Stimulated activated naive B cell treated with anti-CD40 and anti-IgM and Interleukin-4, amounts not matched to agents 10 μg/mL and 1 μg/mL and 100 μg/mL, for 72 hours (primary cell): ENCODE measurements around the gene POLR3A.
"Not testable (repeated sequence)": the region's sequence is repeated elsewhere in the genome, so short reads cannot be mapped to it uniquely, and the experiment has no call there.

Experiments used
- ATAC-seq, 2 donors: fragments of 150-1000 bp; cut with Tn5 transposase; replicated peaks; 2 replicates each; pipeline ENCODE4 v1.10.0; 2021; ENCODE audit warnings: moderate library complexity in 1 of 2
- DNase-seq: peaks from one replicate; pipeline ENCODE4 v3.0.0; 2021
- H3K27ac Mint-ChIP-seq: one replicate; pipeline ENCODE4 v1.8.0; 2022; ENCODE audit warnings: mild to moderate bottlenecking, mixed read lengths
- H3K27me3 Mint-ChIP-seq, 2 donors: one replicate each; pipeline ENCODE4 v1.8.0; 2022; ENCODE audit warnings: mixed read lengths in 2 of 2
- H3K36me3 Mint-ChIP-seq, 2 donors: one replicate each; pipeline ENCODE4 v1.8.0; 2022; ENCODE audit warnings: mixed read lengths in 2 of 2, mild to moderate bottlenecking in 1 of 2
- H3K4me1 Mint-ChIP-seq, 2 donors: one replicate each; pipeline ENCODE4 v1.8.0; 2022; ENCODE audit warnings: mixed read lengths in 2 of 2, mild to moderate bottlenecking in 1 of 2
- H3K4me3 Mint-ChIP-seq, 2 donors: one replicate each; pipeline ENCODE4 v1.8.0; 2022; ENCODE audit warnings: mild to moderate bottlenecking in 2 of 2, mixed read lengths in 2 of 2, moderate library complexity in 1 of 2
- H3K9me3 Mint-ChIP-seq, 2 donors: one replicate each; pipeline ENCODE4 v1.8.0; 2022; ENCODE audit warnings: mixed read lengths in 2 of 2, mild to moderate bottlenecking in 1 of 2

POLR3A gene

DNA sequence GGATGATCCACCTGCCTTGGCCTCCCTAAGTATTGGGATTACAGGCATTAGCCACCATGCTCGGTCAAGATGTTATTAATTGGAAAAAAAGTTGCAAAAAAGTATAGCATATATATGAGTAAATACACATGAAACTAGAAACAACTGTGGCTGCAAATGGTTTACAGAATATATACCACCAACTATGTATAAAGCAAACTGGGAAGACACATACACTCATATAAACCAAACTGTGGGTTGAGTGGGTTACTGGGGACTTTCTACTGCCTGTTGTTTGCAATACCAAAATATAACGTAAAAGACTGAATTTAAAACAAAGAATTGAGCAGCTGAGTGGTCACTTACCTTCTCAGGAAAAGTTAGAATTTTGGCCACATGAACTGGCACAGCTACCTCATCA, 8.1 kb downstream of the POLR3A start:
- Mint-ChIP-seq H3K36me3 (peaks cover 50 to 64% of the 10 kb centered on the region in 2 donors), H3K4me1 (no peaks in the 10 kb centered on the region), H3K9me3 (no peaks in the 10 kb centered on the region), H3K4me3 (no peak overlapping the region), H3K27me3 (no peaks in the 10 kb centered on the region), H3K27ac (no peak overlapping the region)
- DNase-seq (no peak), ATAC-seq (no peak)

DNA sequence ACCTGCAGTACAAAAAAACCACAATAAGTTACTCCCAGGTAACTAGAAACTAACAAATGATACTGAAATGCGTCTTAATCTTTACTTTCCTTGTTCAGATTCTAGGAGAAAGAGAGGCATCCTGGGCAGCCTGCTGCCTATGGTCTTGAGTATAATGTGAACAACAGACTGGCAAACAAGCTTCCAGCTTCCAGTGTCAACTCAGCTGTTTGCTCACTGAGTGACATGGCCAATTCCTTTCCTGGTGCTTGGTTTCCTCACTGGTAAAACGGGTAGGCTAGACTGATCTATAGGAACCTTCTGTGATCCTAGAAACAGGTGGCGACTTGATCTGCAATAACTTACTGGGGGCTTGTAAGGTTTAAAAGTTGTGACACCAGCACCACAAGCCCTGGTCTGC, 10.1 kb downstream of the POLR3A start:
- no peaks in the 10 kb centered on the region for H3K9me3 Mint-ChIP-seq
- no peak overlapping the region for H3K27ac Mint-ChIP-seq
- DNase-seq = no peak
- no peaks in the 10 kb centered on the region for H3K4me1 Mint-ChIP-seq
- peaks cover 38 to 54% of the 10 kb centered on the region in 2 donors for H3K36me3 Mint-ChIP-seq
- no peaks in the 10 kb centered on the region for H3K27me3 Mint-ChIP-seq
- ATAC-seq = no peak
- H3K4me3 Mint-ChIP-seq = no peak overlapping the region

DNA sequence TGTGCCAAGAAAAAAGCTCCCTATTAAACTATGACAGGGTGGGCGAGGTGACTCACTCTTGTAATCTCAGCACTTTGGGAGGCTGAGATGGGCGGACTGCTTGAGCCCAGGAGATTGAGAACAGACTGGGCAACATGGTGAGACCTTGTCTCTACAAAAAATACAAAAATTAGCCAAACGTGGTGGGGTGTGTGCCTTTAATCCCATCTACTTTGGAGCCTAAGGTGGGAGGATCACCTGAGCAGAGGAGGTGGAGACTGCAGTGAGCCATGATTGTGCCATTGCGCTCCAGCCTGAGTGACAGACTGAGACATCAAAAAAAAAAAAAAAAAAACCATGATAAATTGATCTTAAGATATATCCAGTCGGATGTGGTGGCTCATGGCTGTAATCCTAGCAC, 11.5 kb downstream of the POLR3A start:
- no peak for DNase-seq
- H3K4me1 Mint-ChIP-seq = no peaks in the 10 kb centered on the region
- no peaks in the 10 kb centered on the region for H3K9me3 Mint-ChIP-seq
- no peak overlapping the region for H3K4me3 Mint-ChIP-seq
- H3K27me3 Mint-ChIP-seq = no peaks in the 10 kb centered on the region
- no peak overlapping the region for H3K27ac Mint-ChIP-seq
- peaks cover 40 to 48% of the 10 kb centered on the region in 2 donors for H3K36me3 Mint-ChIP-seq
- no peak for ATAC-seq

DNA sequence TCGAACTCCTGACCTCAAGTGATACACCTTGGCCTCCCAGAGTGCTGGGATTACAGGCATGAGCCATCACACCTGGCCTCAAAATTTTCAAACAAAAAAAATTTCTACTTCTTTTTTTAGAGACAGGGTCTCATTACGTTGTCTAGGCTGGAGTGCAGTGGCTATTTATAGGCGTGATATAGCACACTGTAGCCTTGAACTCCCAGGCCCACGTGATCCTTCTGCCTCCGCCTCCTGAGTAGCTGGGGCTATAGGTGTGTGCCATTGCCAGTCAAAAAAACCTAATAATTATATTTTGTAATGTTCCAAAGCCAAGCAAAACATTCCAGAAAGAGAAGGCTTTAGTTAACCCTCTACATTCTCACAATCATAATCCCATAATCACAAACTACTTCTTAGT, 13.8 kb downstream of the POLR3A start:
- no peak for ATAC-seq
- H3K36me3 Mint-ChIP-seq = peaks cover 33 to 42% of the 10 kb centered on the region in 2 donors

DNA sequence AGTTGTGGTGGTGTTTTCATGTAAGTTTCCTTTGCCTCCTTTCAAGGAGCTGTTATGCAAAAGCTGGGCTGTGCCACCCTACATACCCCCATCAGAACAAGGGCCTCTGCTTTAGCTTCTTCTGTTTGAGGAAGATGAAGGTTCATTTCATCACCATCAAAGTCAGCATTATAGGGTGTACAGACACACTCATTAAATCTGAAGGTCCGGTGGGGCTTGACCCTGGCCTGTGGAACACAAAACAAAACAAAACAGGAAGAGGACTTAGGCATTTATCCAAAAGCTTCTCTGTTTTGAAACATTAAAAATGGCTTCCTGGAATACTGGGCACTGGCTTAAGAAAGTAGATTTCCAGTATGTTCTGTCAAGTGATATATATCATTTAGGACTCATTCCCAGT, 15.8 kb downstream of the POLR3A start:
- Mint-ChIP-seq H3K4me3 (no peak overlapping the region), H3K9me3 (no peaks in the 10 kb centered on the region), H3K27me3 (no peaks in the 10 kb centered on the region), H3K4me1 (no peaks in the 10 kb centered on the region), H3K27ac (no peak overlapping the region), H3K36me3 (peaks cover 41 to 51% of the 10 kb centered on the region in 2 donors)
- no peak for ATAC-seq
- DNase-seq = no peak

More for the DNA sequence above, 13.8 kb downstream of the POLR3A start:
- no peak overlapping the region for H3K4me3 Mint-ChIP-seq
- no peaks in the 10 kb centered on the region for H3K4me1 Mint-ChIP-seq
- no peaks in the 10 kb centered on the region for H3K9me3 Mint-ChIP-seq
- no peak for DNase-seq
- no peak overlapping the region for H3K27ac Mint-ChIP-seq
- no peaks in the 10 kb centered on the region for H3K27me3 Mint-ChIP-seq

DNA sequence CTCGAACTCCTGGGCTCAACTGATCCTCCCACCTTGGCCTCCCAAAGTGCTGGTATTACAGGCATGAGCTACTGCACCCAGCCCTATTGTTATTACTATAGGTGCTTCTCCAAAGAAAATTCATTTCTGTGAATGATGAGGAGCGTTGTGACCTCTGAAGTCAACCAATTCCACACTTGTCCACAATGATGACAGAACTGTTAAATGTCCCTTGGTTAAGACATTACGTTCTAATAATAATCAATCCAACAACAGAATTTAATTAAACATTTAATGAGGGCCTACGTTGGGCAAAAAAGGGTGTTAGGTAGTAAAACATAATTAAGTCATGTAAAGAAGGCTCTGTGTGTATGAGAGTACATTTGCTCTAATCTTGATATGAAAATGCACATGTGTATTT, 18.2 kb downstream of the POLR3A start:
- Mint-ChIP-seq H3K27ac (no peak overlapping the region), H3K4me3 (no peak overlapping the region), H3K36me3 (peaks cover 40 to 52% of the 10 kb centered on the region in 2 donors), H3K9me3 (no peaks in the 10 kb centered on the region), H3K4me1 (no peaks in the 10 kb centered on the region), H3K27me3 (no peaks in the 10 kb centered on the region)
- ATAC-seq (no peak), DNase-seq (no peak)

DNA sequence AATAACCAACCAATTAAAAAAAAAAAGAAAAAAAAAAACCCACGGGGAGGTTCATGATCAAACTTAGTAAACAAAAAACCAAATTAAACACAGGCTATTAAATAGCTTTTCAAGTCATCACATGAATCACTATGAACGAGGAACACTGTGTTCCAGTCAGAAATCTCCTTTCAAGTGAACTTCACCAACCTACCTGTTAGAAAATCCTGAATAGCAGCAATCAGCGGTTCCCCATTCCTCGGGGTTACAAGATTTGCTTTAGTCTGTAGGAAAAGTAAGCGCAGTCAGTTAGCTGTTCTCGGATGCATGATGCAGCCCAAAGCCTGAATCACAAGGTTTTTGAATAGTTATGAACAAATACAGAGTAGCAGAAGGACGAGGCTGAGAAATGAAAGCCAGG, 19.0 kb downstream of the POLR3A start:
- no peak for ATAC-seq
- H3K4me3 Mint-ChIP-seq = no peak overlapping the region
- peaks cover 46 to 59% of the 10 kb centered on the region in 2 donors for H3K36me3 Mint-ChIP-seq
- no peak overlapping the region for H3K27ac Mint-ChIP-seq
- H3K9me3 Mint-ChIP-seq = no peaks in the 10 kb centered on the region
- H3K4me1 Mint-ChIP-seq = no peaks in the 10 kb centered on the region
- DNase-seq = no peak
- no peaks in the 10 kb centered on the region for H3K27me3 Mint-ChIP-seq

DNA sequence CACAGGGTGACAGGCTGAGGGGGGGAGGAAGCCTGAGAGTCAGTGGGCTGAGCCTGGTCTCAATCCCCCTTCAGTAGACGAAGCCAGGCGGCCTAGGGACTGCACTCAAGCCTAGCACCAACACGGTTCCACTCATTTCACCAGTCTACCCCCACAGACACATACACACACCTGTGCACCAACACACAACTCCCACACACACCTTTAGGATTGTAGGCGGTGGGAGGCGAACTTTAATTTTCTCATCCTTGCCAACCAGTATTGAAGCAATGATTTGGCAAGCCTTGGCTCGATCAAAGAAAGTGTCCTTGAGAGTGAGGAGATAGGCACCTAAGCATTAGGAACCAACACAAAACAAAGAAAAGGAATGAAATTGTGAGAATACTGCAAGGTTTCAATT, 19.7 kb downstream of the POLR3A start:
- peaks cover 51 to 59% of the 10 kb centered on the region in 2 donors for H3K36me3 Mint-ChIP-seq
- H3K4me3 Mint-ChIP-seq = no peak overlapping the region
- no peaks in the 10 kb centered on the region for H3K9me3 Mint-ChIP-seq
- DNase-seq (no peak), ATAC-seq (no peak)
- no peaks in the 10 kb centered on the region for H3K27me3 Mint-ChIP-seq
- H3K27ac Mint-ChIP-seq = no peak overlapping the region
- H3K4me1 Mint-ChIP-seq = no peaks in the 10 kb centered on the region

DNA sequence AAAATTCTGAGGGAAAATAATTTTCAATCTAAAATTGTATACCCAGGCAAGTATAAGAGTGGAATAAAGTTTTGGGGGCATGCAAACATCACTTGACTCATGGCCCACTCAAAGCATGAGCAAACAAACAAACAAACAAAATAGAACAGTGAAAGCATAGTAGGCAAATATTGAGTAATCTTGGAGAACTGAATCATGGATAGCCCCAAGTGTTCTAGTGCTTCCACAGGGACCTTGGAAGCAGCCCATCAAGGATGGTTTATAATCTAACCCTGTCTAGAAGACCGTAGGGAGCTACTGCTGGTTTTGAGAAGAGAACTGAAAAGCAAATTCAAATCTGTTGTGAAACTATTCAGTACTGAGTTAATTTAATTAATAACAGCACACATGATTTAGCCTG, 22.1 kb downstream of the POLR3A start:
- Mint-ChIP-seq H3K9me3 (no peaks in the 10 kb centered on the region), H3K4me1 (no peaks in the 10 kb centered on the region), H3K4me3 (no peak overlapping the region), H3K27ac (no peak overlapping the region), H3K36me3 (peaks cover 48 to 67% of the 10 kb centered on the region in 2 donors), H3K27me3 (no peaks in the 10 kb centered on the region)
- ATAC-seq (no peak), DNase-seq (no peak)

DNA sequence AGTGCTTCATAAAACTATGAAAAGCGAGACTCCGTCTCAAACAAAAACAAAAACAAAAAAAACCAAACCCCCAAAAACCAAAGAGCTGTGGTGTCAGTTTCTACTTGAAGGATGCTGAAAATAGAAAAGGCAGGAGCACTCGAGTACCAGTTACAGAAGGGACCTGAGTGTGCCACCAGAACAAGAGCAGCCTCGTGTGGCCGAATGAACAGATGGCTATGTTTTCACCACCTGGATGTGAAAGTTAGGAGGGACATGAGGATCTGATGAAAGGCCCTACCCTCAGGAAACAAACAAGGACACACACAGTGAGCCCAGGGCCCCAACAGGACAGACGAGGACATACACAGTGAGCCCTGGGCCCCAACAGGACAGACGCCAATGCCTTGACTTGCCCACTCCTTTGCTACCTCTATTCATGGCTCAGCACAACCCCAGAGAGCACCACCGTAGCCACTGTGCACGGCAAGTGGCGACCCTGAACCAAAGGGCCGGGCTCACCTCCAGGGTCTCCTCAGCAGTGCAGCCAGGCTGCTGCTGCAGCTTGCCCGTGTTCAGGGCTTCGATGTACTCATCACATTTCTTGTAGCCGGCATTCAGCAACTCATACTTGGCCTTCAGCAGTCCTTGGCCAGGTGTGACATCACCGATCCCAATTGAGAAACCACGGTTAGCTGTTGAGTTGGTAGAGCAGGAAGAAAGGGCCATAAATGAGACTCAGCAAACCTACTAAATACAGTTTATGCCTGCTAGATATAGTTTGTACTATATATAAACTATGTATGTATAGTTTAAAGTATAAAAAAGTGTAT, 24.9 kb downstream of the POLR3A start:
- Mint-ChIP-seq H3K27ac (no peak overlapping the region), H3K36me3 (peaks cover 47 to 69% of the 10 kb centered on the region in 2 donors)

DNA sequence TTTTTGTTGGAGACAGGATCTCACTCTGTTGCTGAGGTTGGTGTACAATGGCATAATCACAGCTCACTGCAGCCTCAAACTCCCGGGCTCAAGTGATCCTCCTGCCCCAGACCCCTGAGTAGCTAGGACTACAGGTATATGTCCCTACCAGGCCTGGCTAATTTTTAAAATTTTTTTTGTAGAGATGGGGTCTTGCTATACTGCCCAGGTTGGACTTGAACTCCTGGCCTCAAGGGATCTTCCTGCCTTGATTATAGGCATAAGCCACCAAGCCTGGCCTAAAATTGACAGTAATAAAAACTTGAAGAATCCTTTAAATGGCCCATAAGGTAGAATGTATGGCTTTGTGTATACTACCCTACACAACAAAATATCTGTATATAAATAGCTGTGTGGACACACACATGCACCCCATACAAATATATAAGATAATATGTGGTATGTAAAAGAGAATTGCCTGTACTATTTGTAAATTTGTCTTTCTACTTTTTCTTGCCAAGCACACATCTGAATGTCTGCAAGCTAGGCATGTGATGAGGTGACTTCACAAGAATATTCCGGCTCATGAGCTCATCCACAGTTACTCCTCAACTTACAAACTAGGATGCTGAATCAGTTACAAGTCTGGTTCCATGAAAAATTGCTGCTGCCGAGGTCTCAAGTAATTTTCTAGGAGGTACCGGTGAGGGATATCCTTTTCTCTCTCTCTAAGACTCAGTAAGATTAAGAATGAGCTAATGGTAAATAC, 26.6 kb downstream of the POLR3A start:
- H3K27ac Mint-ChIP-seq = no peak overlapping the region
- no peak overlapping the region for H3K4me3 Mint-ChIP-seq
- no peak for ATAC-seq
- peaks cover 0 to 2% of the 10 kb centered on the region in 2 donors for H3K4me1 Mint-ChIP-seq
- DNase-seq = no peak
- H3K36me3 Mint-ChIP-seq = peaks cover 50 to 72% of the 10 kb centered on the region in 2 donors
- H3K27me3 Mint-ChIP-seq = no peaks in the 10 kb centered on the region
- H3K9me3 Mint-ChIP-seq = no peaks in the 10 kb centered on the region

More for the DNA sequence above, 24.9 kb downstream of the POLR3A start:
- DNase-seq = no peak
- Mint-ChIP-seq H3K27me3 (no peaks in the 10 kb centered on the region), H3K4me1 (no peaks in the 10 kb centered on the region), H3K9me3 (no peaks in the 10 kb centered on the region), H3K4me3 (no peak overlapping the region)
- ATAC-seq = no peak

DNA sequence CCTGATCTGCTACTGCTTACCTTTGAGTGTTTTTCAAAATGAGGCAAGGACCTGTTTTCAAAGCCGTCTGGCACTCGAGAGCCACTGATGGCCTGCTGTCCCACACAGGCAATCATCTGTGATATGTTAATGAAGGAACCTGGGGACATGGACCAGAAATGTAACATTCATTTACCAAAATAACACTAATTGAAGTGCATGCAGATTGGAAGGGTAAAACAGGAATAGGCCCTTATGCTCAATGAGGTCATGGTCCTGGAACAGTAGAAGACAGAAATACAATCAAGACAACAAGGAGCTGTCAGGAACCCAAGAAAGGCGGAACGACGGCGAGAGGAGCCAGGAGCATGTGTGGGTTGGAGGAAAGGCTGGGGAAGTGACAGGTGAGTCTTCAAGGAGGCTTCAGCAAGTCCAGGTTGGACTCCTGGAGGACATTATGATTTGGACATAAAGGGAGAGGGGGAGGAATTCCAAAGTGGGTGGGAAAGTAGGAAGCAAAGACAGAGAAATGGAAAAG, 28.3 kb downstream of the POLR3A start:
- DNase-seq = no peak
- peaks cover 0 to 5% of the 10 kb centered on the region in 2 donors for H3K4me1 Mint-ChIP-seq
- H3K27ac Mint-ChIP-seq = no peak overlapping the region
- no peak overlapping the region for H3K4me3 Mint-ChIP-seq
- no peaks in the 10 kb centered on the region for H3K27me3 Mint-ChIP-seq
- no peaks in the 10 kb centered on the region for H3K9me3 Mint-ChIP-seq
- ATAC-seq = no peak
- peaks cover 56 to 75% of the 10 kb centered on the region in 2 donors for H3K36me3 Mint-ChIP-seq

DNA sequence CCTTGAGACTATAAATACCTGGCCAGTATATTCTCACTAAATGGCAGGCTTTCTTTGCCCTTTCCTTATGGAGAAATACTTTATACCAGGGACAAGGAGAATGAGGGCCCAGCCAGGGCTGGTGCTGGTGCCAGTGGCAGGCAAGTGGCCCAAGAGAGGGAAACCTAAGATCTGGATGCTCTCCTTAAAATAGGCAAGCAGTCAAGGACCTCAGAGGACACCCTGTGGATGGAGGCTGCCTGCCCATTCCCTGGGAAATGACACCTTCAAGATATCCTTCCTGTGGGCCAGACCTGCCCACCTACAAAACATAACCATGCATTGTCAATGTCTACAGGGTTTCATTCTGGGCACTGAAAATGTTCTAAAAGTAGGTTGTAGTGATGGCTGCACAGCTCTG, 29.1 kb downstream of the POLR3A start:
- Mint-ChIP-seq H3K36me3 (peaks cover 52 to 69% of the 10 kb centered on the region in 2 donors), H3K4me3 (no peak overlapping the region), H3K27me3 (no peaks in the 10 kb centered on the region), H3K27ac (no peak overlapping the region), H3K9me3 (no peaks in the 10 kb centered on the region), H3K4me1 (peaks cover 0 to 5% of the 10 kb centered on the region in 2 donors)
- no peak for DNase-seq
- no peak for ATAC-seq

DNA sequence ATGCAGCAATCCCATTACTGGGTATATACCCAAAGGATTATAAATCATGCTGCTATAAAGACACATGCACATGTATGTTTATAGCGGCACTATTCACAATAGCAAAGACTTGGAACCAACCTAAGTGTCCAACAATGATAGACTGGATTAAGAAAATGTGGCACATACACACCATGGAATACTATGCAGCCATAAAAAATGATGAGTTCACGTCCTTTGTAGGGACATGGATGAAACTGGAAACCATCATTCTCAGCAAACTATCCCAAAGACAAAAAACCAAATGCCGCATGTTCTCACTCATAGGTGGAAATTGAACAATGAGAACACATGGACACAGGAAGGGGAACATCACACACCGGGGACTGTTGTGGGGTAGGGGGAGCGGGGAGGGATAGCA, 30.5 kb downstream of the POLR3A start:
- ATAC-seq = not testable (repeated sequence)

DNA sequence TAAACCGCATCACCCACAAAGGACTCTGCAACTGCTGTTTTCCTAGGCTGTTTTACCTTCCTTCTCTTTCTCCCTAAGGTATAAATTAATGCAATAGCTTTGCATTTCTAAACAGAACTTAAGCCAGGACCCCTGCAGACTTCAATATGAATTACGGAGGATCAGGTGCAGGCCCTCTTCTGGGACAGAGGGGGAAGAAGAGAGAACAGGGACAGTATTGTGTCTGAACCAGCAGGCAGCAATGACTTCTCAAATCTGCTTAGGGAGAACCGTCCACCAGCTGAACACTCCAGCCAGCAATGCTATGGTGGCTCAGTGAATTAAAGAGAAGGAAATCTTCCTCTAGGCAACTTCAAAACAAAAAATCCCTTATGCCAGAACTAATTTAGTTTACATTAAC, 35.7 kb downstream of the POLR3A start:
- H3K9me3 Mint-ChIP-seq = no peaks in the 10 kb centered on the region
- no peaks in the 10 kb centered on the region for H3K27me3 Mint-ChIP-seq
- peaks cover 0 to 5% of the 10 kb centered on the region in 2 donors for H3K4me1 Mint-ChIP-seq
- no peak overlapping the region for H3K4me3 Mint-ChIP-seq
- H3K27ac Mint-ChIP-seq = no peak overlapping the region
- peaks cover 49 to 55% of the 10 kb centered on the region in 2 donors for H3K36me3 Mint-ChIP-seq
- DNase-seq (no peak), ATAC-seq (no peak)

More for the DNA sequence above, 30.5 kb downstream of the POLR3A start:
- DNase-seq, H3K4me1 Mint-ChIP-seq, H3K27ac Mint-ChIP-seq, H3K4me3 Mint-ChIP-seq, H3K9me3 Mint-ChIP-seq, H3K27me3 Mint-ChIP-seq: not testable (repeated sequence)
- H3K36me3 Mint-ChIP-seq = peaks cover 50 to 66% of the 10 kb centered on the region in 2 donors
